ENCODE measurements around the gene TSPYL1.

DNA sequence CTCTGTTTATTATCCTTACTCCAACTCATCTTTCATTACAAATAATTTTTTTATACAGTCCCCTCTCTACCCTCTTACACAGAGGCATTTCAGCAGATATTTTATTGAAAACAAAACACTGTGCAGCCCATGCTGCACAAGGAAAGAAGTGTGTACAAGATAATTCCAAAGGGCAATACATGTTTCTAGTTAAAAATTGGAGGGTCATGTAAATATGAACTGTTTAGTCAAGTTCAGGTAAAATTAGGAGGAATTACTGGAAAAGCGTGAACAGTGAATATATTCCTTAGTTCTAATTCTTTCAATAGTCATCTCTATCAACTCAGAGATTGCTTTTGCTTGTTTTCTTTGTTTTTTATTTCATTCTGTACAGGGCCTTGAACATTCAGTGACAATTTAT, 27.9 kb upstream of the TSPYL1 start:
- TF ChIP-seq ZFP3 (CRISPR knock-in tag; IDR thresholded peaks at IDR 0.05) (no peak), TCF4 (CRISPR knock-in tag; IDR thresholded peaks at IDR 0.05; ENCODE audit: borderline replicate concordance) (no peak)
- TF ChIP-seq, protein P1, sequence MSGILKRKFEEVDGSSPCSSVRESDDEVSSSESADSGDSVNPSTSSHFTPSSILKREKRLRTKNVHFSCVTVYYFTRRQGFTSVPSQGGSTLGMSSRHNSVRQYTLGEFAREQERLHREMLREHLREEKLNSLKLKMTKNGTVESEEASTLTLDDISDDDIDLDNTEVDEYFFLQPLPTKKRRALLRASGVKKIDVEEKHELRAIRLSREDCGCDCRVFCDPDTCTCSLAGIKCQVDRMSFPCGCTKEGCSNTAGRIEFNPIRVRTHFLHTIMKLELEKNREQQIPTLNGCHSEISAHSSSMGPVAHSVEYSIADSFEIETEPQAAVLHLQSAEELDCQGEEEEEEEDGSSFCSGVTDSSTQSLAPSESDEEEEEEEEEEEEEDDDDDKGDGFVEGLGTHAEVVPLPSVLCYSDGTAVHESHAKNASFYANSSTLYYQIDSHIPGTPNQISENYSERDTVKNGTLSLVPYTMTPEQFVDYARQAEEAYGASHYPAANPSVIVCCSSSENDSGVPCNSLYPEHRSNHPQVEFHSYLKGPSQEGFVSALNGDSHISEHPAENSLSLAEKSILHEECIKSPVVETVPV (CRISPR knock-in tag; IDR thresholded peaks at IDR 0.05): no peak
